Mesenchymal stem cell (in vitro differentiated cells and primary cell): ENCODE data around the gene KLK8.

Source experiments
- DNase-seq: peaks from one replicate; pipeline ENCODE4 v3.0.0-alpha.2; 2013
- H2AFZ ChIP-seq: one replicate; pipeline ENCODE4 v1.6.1; 2013; ENCODE audit warnings: low read depth, mild to moderate bottlenecking, control low read depth, inconsistent platforms, low read length, moderate library complexity
- H2AK5ac ChIP-seq: 2 replicates; pipeline ENCODE4 v1.6.1; 2013; ENCODE audit warnings: low read length, moderate library complexity, mild to moderate bottlenecking, inconsistent platforms; ENCODE audit not compliant: severe bottlenecking
- H2BK120ac ChIP-seq: one replicate; pipeline ENCODE4 v1.6.1; 2013; ENCODE audit warnings: low read depth, mild to moderate bottlenecking, inconsistent platforms, low read length, moderate library complexity
- H2BK12ac ChIP-seq, 2 experiments: one replicate each; pipeline ENCODE4 v1.6.1; 2013; ENCODE audit warnings: inconsistent platforms in 2 of 2, low read length in 2 of 2, mild to moderate bottlenecking in 2 of 2, moderate library complexity in 2 of 2, control low read depth in 1 of 2
- H2BK15ac ChIP-seq: one replicate; pipeline ENCODE4 v1.6.1; 2013; ENCODE audit warnings: mild to moderate bottlenecking, low read depth, inconsistent platforms; ENCODE audit not compliant: poor library complexity, severe bottlenecking
- H2BK5ac ChIP-seq: 2 replicates; pipeline ENCODE4 v1.6.1; 2013; ENCODE audit warnings: low read depth, mild to moderate bottlenecking, low read length, control low read depth, inconsistent platforms; ENCODE audit not compliant: poor library complexity, severe bottlenecking
- H3K14ac ChIP-seq, 2 experiments: one replicate each; pipeline ENCODE4 v1.6.1; 2013; ENCODE audit warnings: inconsistent platforms in 2 of 2, low read length in 2 of 2, control low read depth in 1 of 2, mild to moderate bottlenecking in 1 of 2, moderate library complexity in 1 of 2
- H3K18ac ChIP-seq, 2 experiments: one replicate each; pipeline ENCODE4 v1.6.1; 2013; ENCODE audit warnings: inconsistent platforms in 2 of 2, low read length in 2 of 2, control low read depth in 1 of 2, low read depth in 1 of 2, mild to moderate bottlenecking in 1 of 2
- H3K23ac ChIP-seq, 2 experiments: one replicate each; pipeline ENCODE4 v1.6.1; 2013; ENCODE audit warnings: inconsistent platforms in 2 of 2, low read length in 2 of 2, mild to moderate bottlenecking in 2 of 2, moderate library complexity in 2 of 2, control low read depth in 1 of 2
- H3K27ac ChIP-seq: 2 replicates; pipeline ENCODE4 v1.5.1; 2013; ENCODE audit warnings: mild to moderate bottlenecking, moderate library complexity, low read length, control low read depth, inconsistent platforms; ENCODE audit not compliant: poor library complexity, severe bottlenecking
- H3K27me3 ChIP-seq, 2 experiments: 2 replicates each; pipeline versions ENCODE4 v1.6.1 to v1.7.0; 2013; ENCODE audit warnings: low read length in 2 of 2, mild to moderate bottlenecking in 2 of 2, moderate library complexity in 2 of 2, control low read depth in 1 of 2, inconsistent platforms in 1 of 2; ENCODE audit not compliant: control insufficient read depth in 1 of 2, insufficient read depth in 1 of 2
- H3K36me3 ChIP-seq, 2 experiments: 2 replicates each; pipeline versions ENCODE4 v1.6.1 to v1.7.0; 2013; ENCODE audit warnings: low read length in 2 of 2, control low read depth in 1 of 2, inconsistent platforms in 1 of 2, low read depth in 1 of 2, mild to moderate bottlenecking in 1 of 2; ENCODE audit not compliant: insufficient read depth in 2 of 2, control insufficient read depth in 1 of 2
- H3K4ac ChIP-seq, 2 experiments: one replicate each; pipeline ENCODE4 v1.6.1; 2013; ENCODE audit warnings: inconsistent platforms in 2 of 2, low read length in 2 of 2, mild to moderate bottlenecking in 2 of 2, moderate library complexity in 2 of 2, control low read depth in 1 of 2, low read depth in 1 of 2
- H3K4me1 ChIP-seq: 2 replicates; pipeline ENCODE4 v1.6.1; 2013; ENCODE audit warnings: low read depth, low read length, control low read depth; ENCODE audit not compliant: control insufficient read depth, insufficient read depth
- H3K4me2 ChIP-seq: 2 replicates; pipeline ENCODE4 v1.6.1; 2013; ENCODE audit warnings: low read length, mild to moderate bottlenecking, inconsistent platforms; ENCODE audit not compliant: poor library complexity, severe bottlenecking
- H3K4me3 ChIP-seq, 2 experiments: 2 replicates each; pipeline versions ENCODE4 v1.5.1 to v1.7.0; 2013; ENCODE audit warnings: low read length in 2 of 2, mild to moderate bottlenecking in 2 of 2, control low read depth in 1 of 2, low read depth in 1 of 2; ENCODE audit not compliant: insufficient read depth in 1 of 2
- H3K79me1 ChIP-seq: replicated peaks from 2 replicates; pipeline ENCODE4 v1.6.1; 2013; ENCODE audit warnings: mild to moderate bottlenecking, control low read depth, low read length, inconsistent platforms; ENCODE audit not compliant: poor library complexity, severe bottlenecking
- H3K9ac ChIP-seq: 2 replicates; pipeline ENCODE4 v1.7.0; 2013; ENCODE audit warnings: mild to moderate bottlenecking, low read length, moderate library complexity
- H3K9me3 ChIP-seq: 2 replicates; pipeline ENCODE4 v1.7.0; 2013; ENCODE audit warnings: mild to moderate bottlenecking, low read length; ENCODE audit not compliant: control insufficient read depth
- H4K8ac ChIP-seq: one replicate; pipeline ENCODE4 v1.6.1; 2013; ENCODE audit warnings: inconsistent platforms, mild to moderate bottlenecking, low read length, moderate library complexity
- H4K91ac ChIP-seq: one replicate; pipeline ENCODE4 v1.6.1; 2013; ENCODE audit warnings: mild to moderate bottlenecking, low read length, inconsistent platforms
- WGBS: methylation state at CpG from one replicate; pipeline ENCODE4 v1.1.7; 2013; ENCODE audit warnings: mixed read lengths; 5-methylcytosine and 5-hydroxymethylcytosine counted together

Gene KLK8

GRCh38 chr19:51009061-51009891, 7.9 kb upstream of the KLK8 start:
- no peak overlapping the region for H2AFZ ChIP-seq
- no peak overlapping the region for H4K8ac ChIP-seq
- no peaks in the 10 kb centered on the region for H3K4me1 ChIP-seq
- H2BK5ac ChIP-seq: no peak overlapping the region
- no peak overlapping the region for H2BK120ac ChIP-seq
- H3K27me3 ChIP-seq: peaks cover 0 to 55% of the 10 kb centered on the region in 2 experiments
- no peak overlapping the region for H2BK12ac ChIP-seq
- H3K4me3 ChIP-seq: no peak overlapping the region
- no peak overlapping the region for H3K18ac ChIP-seq
- H4K91ac ChIP-seq: no peak overlapping the region
- H3K14ac ChIP-seq: no peak overlapping the region
- no peak overlapping the region for H3K9ac ChIP-seq
- H3K4me2 ChIP-seq: no peak overlapping the region
- DNase-seq: no peak
- no peak overlapping the region for H3K27ac ChIP-seq
- no peaks in the 10 kb centered on the region for H3K36me3 ChIP-seq
- no peak overlapping the region for H2BK15ac ChIP-seq
- H3K79me1 ChIP-seq: no peaks in the 10 kb centered on the region
- H3K4ac ChIP-seq: no peak overlapping the region
- no peak overlapping the region for H3K23ac ChIP-seq
- whole genome bisulfite sequencing: 80% methylated on average over 19 of the region's 19 CpGs
- H2AK5ac ChIP-seq: no peak overlapping the region
- no peaks in the 10 kb centered on the region for H3K9me3 ChIP-seq

DNA sequence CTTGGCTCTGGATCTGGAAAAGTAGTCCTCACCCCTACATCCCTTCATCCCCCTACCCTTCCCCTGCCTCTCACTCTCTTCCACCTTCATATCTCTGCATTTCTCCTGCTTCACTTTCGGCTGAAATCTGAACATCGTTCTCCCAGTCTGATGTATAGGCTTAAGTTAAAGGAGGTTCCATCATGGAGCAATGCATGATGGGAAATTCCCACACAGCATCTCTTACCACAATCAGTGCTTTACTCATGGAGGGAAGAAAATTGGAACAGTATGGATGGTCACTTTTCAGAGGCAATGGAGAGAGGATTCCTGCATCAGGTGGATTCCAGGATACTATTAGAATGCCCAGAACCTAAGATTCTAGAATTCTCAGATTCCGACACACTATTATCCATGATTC, 6.1 kb upstream of the KLK8 start:
- peak overlapping the region; percentile 47 for H4K91ac ChIP-seq

GRCh38 chr19:51006406-51006805, 5.0 kb upstream of the KLK8 start:
- Histone ChIP-seq H2BK12ac (no peak overlapping the region), H4K91ac (no peak overlapping the region), H2AFZ (no peak overlapping the region), H2BK120ac (no peak overlapping the region), H3K9me3 (no peaks in the 10 kb centered on the region), H3K23ac (no peak overlapping the region), H3K4me2 (no peak overlapping the region), H3K4ac (no peak overlapping the region), H3K36me3 (no peaks in the 10 kb centered on the region), H3K4me3 (peak overlapping the region in 1 of 2 experiments; percentile 3), H3K14ac (no peak overlapping the region), H3K4me1 (no peaks in the 10 kb centered on the region), H3K9ac (no peak overlapping the region), H3K18ac (no peak overlapping the region), H2BK15ac (no peak overlapping the region), H4K8ac (no peak overlapping the region), H2AK5ac (no peak overlapping the region), H3K27me3 (peaks cover 0 to 54% of the 10 kb centered on the region in 2 experiments), H3K79me1 (no peaks in the 10 kb centered on the region), H2BK5ac (no peak overlapping the region), H3K27ac (no peak overlapping the region)
- DNase-seq: no peak
- 67% methylated on average over 8 of the region's 8 CpGs for WGBS

More for the DNA sequence above, 6.1 kb upstream of the KLK8 start:
- Histone ChIP-seq H3K18ac (no peak overlapping the region), H3K4me1 (no peaks in the 10 kb centered on the region), H3K23ac (no peak overlapping the region), H2BK15ac (no peak overlapping the region), H3K4me2 (no peak overlapping the region), H2AK5ac (no peak overlapping the region), H3K9me3 (no peaks in the 10 kb centered on the region), H2BK120ac (no peak overlapping the region), H2AFZ (no peak overlapping the region), H2BK12ac (no peak overlapping the region), H3K9ac (no peak overlapping the region), H4K8ac (no peak overlapping the region), H3K79me1 (no peaks in the 10 kb centered on the region), H3K4me3 (no peak overlapping the region), H3K14ac (no peak overlapping the region), H3K36me3 (no peaks in the 10 kb centered on the region), H3K27me3 (peaks cover 0 to 47% of the 10 kb centered on the region in 2 experiments), H2BK5ac (no peak overlapping the region), H3K27ac (no peak overlapping the region), H3K4ac (no peak overlapping the region)
- no peak for DNase-seq
- WGBS: 100% methylated on average over 1 of the region's 3 CpGs

GRCh38 chr19:51005248-51005647, 3.8 kb upstream of the KLK8 start:
- Histone ChIP-seq H3K23ac (no peak overlapping the region), H3K14ac (no peak overlapping the region), H2BK12ac (no peak overlapping the region), H2BK120ac (no peak overlapping the region), H2BK15ac (no peak overlapping the region), H3K79me1 (no peaks in the 10 kb centered on the region), H3K4me3 (no peak overlapping the region), H3K4me2 (no peak overlapping the region), H4K8ac (no peak overlapping the region), H3K27me3 (peaks cover 0 to 55% of the 10 kb centered on the region in 2 experiments), H3K27ac (no peak overlapping the region), H4K91ac (no peak overlapping the region), H2AK5ac (no peak overlapping the region), H3K18ac (no peak overlapping the region), H3K4me1 (no peaks in the 10 kb centered on the region), H3K9me3 (no peaks in the 10 kb centered on the region), H3K4ac (no peak overlapping the region), H2BK5ac (no peak overlapping the region), H3K9ac (no peak overlapping the region), H2AFZ (no peak overlapping the region), H3K36me3 (no peaks in the 10 kb centered on the region)
- WGBS: 100% methylated on average over 1 of the region's 1 CpG
- no peak for DNase-seq
